ENCODE data around the gene CD59. TPM values are rescaled to one million over a fixed set of nuclear protein-coding genes. Genes with fewer than 3 reads are reported as not detected.

CD59 gene
- total and polyA plus RNA-seq, 2 of the 13 experiments (the other 11 are each of a cell fraction or from before 2014, with no cell fraction given) = 127 to 289 TPM

DNA sequence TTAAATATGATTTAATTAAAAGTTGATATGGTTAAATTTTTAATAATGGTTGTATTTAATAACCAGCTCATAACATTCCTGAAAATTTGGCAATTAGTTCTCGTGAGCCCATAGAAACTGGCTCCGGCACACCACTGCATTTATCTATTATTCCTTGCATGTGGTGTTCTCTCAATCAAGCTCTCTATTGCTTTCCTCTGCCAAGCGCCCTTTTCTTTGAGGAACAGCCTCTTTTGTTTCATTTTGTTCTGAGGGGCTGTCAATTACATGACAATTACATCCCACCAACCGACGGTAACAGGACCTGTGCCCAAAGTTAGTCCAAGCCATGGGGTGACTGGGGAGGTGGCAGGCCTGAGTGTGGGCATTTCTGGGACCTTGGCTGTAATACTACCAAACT, 43.7 kb downstream of the CD59 start:
- no peaks in the 10 kb centered on the region for H3K36me3 ChIP-seq (replicated peaks in 1 of 2; ENCODE audit: control insufficient read depth in 1 of 2, insufficient read depth in 2 of 2, low read length in 2 of 2)
- no peaks in the 10 kb centered on the region for H3K9me3 ChIP-seq (ENCODE audit: low read length)
- H3K4me2 ChIP-seq (ENCODE audit: low read depth, low read length) = no peak overlapping the region
- TF ChIP-seq ZNF709 (CRISPR knock-in tag; IDR thresholded peaks at IDR 0.05) (no peak), ZBTB21 (CRISPR knock-in tag; IDR thresholded peaks at IDR 0.05) (no peak), NR2F2 (IDR thresholded peaks at IDR 0.05; ENCODE audit: borderline replicate concordance, low read depth) (no peak), PHF5A (CRISPR knock-in tag; IDR thresholded peaks at IDR 0.05; ENCODE audit: low read depth, unreplicated experiment) (no peak), ZNF180 (CRISPR knock-in tag; IDR thresholded peaks at IDR 0.05; ENCODE audit: borderline replicate concordance, low read depth) (no peak), MZF1 (CRISPR knock-in tag; IDR thresholded peaks at IDR 0.05; ENCODE audit: borderline replicate concordance) (no peak)
- TF ChIP-seq, protein P1, sequence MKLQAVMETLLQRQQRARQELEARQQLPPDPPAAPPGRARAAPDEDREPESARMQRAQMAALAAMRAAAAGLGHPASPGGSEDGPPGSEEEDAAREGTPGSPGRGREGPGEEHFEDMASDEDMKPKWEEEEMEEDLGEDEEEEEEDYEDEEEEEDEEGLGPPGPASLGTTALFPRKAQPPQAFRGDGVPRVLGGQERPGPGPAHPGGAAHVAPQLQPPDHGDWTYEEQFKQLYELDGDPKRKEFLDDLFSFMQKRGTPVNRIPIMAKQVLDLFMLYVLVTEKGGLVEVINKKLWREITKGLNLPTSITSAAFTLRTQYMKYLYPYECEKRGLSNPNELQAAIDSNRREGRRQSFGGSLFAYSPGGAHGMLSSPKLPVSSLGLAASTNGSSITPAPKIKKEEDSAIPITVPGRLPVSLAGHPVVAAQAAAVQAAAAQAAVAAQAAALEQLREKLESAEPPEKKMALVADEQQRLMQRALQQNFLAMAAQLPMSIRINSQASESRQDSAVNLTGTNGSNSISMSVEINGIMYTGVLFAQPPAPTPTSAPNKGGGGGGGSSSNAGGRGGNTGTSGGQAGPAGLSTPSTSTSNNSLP (IDR thresholded peaks at IDR 0.05; ENCODE audit: low read depth, low read length) = no peak
- TF ChIP-seq, protein P2, sequence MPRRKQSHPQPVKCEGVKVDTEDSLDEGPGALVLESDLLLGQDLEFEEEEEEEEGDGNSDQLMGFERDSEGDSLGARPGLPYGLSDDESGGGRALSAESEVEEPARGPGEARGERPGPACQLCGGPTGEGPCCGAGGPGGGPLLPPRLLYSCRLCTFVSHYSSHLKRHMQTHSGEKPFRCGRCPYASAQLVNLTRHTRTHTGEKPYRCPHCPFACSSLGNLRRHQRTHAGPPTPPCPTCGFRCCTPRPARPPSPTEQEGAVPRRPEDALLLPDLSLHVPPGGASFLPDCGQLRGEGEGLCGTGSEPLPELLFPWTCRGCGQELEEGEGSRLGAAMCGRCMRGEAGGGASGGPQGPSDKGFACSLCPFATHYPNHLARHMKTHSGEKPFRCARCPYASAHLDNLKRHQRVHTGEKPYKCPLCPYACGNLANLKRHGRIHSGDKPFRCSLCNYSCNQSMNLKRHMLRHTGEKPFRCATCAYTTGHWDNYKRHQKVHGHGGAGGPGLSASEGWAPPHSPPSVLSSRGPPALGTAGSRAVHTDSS (CRISPR knock-in tag; conservative IDR thresholded peaks at IDR 0.05) = no peak
- TF ChIP-seq, protein P3, sequence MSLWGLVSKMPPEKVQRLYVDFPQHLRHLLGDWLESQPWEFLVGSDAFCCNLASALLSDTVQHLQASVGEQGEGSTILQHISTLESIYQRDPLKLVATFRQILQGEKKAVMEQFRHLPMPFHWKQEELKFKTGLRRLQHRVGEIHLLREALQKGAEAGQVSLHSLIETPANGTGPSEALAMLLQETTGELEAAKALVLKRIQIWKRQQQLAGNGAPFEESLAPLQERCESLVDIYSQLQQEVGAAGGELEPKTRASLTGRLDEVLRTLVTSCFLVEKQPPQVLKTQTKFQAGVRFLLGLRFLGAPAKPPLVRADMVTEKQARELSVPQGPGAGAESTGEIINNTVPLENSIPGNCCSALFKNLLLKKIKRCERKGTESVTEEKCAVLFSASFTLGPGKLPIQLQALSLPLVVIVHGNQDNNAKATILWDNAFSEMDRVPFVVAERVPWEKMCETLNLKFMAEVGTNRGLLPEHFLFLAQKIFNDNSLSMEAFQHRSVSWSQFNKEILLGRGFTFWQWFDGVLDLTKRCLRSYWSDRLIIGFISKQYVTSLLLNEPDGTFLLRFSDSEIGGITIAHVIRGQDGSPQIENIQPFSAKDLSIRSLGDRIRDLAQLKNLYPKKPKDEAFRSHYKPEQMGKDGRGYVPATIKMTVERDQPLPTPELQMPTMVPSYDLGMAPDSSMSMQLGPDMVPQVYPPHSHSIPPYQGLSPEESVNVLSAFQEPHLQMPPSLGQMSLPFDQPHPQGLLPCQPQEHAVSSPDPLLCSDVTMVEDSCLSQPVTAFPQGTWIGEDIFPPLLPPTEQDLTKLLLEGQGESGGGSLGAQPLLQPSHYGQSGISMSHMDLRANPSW (CRISPR knock-in tag; IDR thresholded peaks at IDR 0.05; ENCODE audit: borderline replicate concordance) = no peak
- ATAC-seq (no peak), FAIRE-seq (no peak), DNase-seq (ENCODE audit: low spot score) (no peak)
- ChIA-PET CTCF (ENCODE audit: low intra/inter-chr PET ratio, low total read pairs) (no interaction called here), POLR2A (interaction anchor here (1.0 to 4.5 kb wide), 3 partner anchors 8 to 567 kb away, joined by 3 to 81 read pairs (median 21); partner anchors contain the start of genes C11orf91 and CD59)
- H3K79me2 ChIP-seq (ENCODE audit: insufficient read depth, low read length) = no peaks in the 10 kb centered on the region
- H3K27ac ChIP-seq (ENCODE audit: extremely low read length, insufficient read depth, low read length) = no peak overlapping the region
- intact Hi-C loops (cut with micrococcal nuclease; ENCODE audit: unreplicated experiment) (loop anchor here (1.0 to 10.0 kb wide), 2 partner anchors 43 to 428 kb away; no protein-coding TSS in a partner anchor), in situ Hi-C loops (cut with HindIII; ENCODE audit: extremely low pct_ligation_motif_present, low pct_unique_long_range_greater_than_20kb) (no loop called here)
- H4K20me1 ChIP-seq (ENCODE audit: insufficient read depth, low read length) = no peaks in the 10 kb centered on the region
- no peak overlapping the region for H3K9ac ChIP-seq (ENCODE audit: insufficient read depth, low read depth, low read length)
- H2AFZ ChIP-seq (ENCODE audit: low read length) = no peak overlapping the region
- peaks cover 70% of the 10 kb centered on the region for H3K4me1 ChIP-seq (ENCODE audit: insufficient read depth, low read length)
- no peak overlapping the region for H3K4me3 ChIP-seq (replicated peaks in 1 of 3; ENCODE audit: insufficient read depth in 1 of 3, low read depth in 2 of 3, low read length in 3 of 3)
- WGBS (ENCODE audit: low lambda C conversion rate) = 95% methylated on average over 5 of the region's 5 CpGs
- no peaks in the 10 kb centered on the region for H3K27me3 ChIP-seq (ENCODE audit: control insufficient read depth in 1 of 2, insufficient read depth in 2 of 2, low read length in 2 of 2)
- no TSS peak for BruUV-seq (replicated peaks)

All from HepG2 (cell line).